Colonic mucosa (tissue), 4 donors: ENCODE results near the gene MS4A10. TPM values are rescaled to one million over a fixed set of nuclear protein-coding genes. Genes with fewer than 3 reads are reported as not detected.

Experiments
- DNase-seq: peaks from one replicate; pipeline ENCODE4 v3.0.0-alpha.2; 2020
- H3K27ac ChIP-seq: fragments of 200-600 bp; one replicate; pipeline ENCODE4 v1.8.0; 2021
- H3K27me3 ChIP-seq: fragments of 200-600 bp; one replicate; pipeline ENCODE4 v1.8.0; 2021
- H3K36me3 ChIP-seq: fragments of 200-600 bp; one replicate; pipeline ENCODE4 v1.8.0; 2021
- H3K4me1 ChIP-seq: fragments of 200-600 bp; one replicate; pipeline ENCODE4 v1.8.0; 2021; ENCODE audit warnings: mild to moderate bottlenecking
- H3K4me3 ChIP-seq: fragments of 200-600 bp; one replicate; pipeline ENCODE4 v1.8.0; 2021
- H3K9ac ChIP-seq, 2 donors: one replicate each; pipeline ENCODE4 v1.7.0; 2013; ENCODE audit warnings: control low read depth in 2 of 2, low read depth in 2 of 2, low read length in 2 of 2
- H3K9me3 ChIP-seq: fragments of 200-600 bp; one replicate; pipeline ENCODE4 v1.8.0; 2021
- intact Hi-C: fragments of 100-400 bp; cut with DNase I; formaldehyde crosslinking; loops from one replicate; pipeline ENCODE4 v1.14.1; 2022
- total RNA-seq, 2 donors: library from RNA; stranded (reverse); fragmentation: NEBNext Ultra II Directional in 1 of 2; extraction: Animal tissue kit (Norgen Biotek cat#: 25700) in 1 of 2; gene quantifications; one replicate each; pipeline ENCODE4 v1.2.1, GENCODE V29; 2021
- TF ChIP-seq, protein P1 (sequence below): fragments of 200-600 bp; IDR thresholded peaks from one replicate; pipeline ENCODE4 v1.8.0; 2022; ENCODE audit warnings: antibody characterized with exemption, mild to moderate bottlenecking
- donor health status: healthy.
- donor health status: DM: no; HTN: no; CAD: no.
- donor health status: DM: no; HTN: no; CAD: no.

MS4A10 gene
- total RNA-seq, 2 donors from 2014 or later = 0.10 to 0.66 TPM

DNA sequence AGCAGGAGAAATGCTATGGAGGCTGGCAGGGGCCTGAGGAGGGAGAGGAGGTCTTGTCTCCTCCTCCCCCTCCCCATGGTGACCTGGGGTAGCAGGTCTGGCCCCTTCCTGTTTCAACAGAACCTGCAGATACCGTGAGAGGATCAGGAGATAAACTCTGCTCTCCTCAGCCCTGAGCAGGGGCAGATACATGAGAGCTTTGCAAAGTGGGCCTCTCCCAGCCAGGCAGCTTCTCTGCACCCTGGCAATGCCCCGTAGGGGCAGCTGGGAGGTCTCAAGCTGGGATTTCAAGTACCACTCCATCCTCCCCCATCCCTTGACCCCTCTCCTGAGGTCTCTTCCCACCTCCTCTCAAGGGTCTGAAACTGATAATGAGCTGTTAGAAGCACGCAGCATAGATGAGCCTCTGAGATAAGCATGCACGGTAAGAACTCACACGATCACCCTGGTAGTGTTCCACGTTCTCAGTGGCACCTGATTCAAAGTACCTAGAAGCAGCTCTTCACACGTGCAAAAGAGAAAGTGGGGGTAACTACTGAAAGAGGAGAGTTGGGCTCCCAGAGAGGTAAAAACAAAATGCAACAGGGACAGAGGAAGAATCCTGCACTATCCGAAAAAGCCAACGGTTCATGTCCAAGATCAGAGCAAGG, 51.9 kb downstream of the MS4A10 start:
- Histone ChIP-seq H3K9me3 (no peaks in the 10 kb centered on the region), H3K27ac (no peak overlapping the region), H3K27me3 (no peaks in the 10 kb centered on the region), H3K9ac (no peak overlapping the region), H3K4me3 (no peak overlapping the region), H3K4me1 (peaks cover 6% of the 10 kb centered on the region), H3K36me3 (no peaks in the 10 kb centered on the region)
- intact Hi-C loops = loop anchor here (10.0 kb wide), 1 partner anchor 348 kb away; no protein-coding TSS in a partner anchor
- DNase-seq = no peak
- TF ChIP-seq, protein P1, sequence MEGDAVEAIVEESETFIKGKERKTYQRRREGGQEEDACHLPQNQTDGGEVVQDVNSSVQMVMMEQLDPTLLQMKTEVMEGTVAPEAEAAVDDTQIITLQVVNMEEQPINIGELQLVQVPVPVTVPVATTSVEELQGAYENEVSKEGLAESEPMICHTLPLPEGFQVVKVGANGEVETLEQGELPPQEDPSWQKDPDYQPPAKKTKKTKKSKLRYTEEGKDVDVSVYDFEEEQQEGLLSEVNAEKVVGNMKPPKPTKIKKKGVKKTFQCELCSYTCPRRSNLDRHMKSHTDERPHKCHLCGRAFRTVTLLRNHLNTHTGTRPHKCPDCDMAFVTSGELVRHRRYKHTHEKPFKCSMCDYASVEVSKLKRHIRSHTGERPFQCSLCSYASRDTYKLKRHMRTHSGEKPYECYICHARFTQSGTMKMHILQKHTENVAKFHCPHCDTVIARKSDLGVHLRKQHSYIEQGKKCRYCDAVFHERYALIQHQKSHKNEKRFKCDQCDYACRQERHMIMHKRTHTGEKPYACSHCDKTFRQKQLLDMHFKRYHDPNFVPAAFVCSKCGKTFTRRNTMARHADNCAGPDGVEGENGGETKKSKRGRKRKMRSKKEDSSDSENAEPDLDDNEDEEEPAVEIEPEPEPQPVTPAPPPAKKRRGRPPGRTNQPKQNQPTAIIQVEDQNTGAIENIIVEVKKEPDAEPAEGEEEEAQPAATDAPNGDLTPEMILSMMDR = no peak

DNA sequence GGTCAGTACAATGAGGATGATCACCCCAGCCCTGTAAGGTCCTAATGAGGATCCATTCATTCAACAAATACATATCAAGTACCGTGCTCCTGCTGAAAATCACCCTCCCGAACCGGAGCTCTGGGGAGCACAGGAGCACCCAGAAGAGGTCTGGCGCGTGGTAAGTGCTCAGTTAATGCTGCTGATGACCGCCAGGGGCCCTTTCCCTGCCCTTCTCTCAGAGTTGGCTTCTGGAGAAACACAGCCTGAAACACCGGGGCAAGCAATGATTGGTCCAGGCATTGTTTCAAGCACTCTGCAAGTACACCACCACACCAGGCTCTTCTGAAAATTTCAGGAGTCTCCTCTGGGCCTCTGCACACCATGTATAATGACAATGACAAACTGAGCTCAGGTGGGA, 53.0 kb downstream of the MS4A10 start:
- no peak overlapping the region for H3K9ac ChIP-seq
- TF ChIP-seq, protein P1 = no peak
- no peaks in the 10 kb centered on the region for H3K27me3 ChIP-seq
- H3K9me3 ChIP-seq = no peaks in the 10 kb centered on the region
- intact Hi-C loops = loop anchor here (10.0 kb wide), 1 partner anchor 347 kb away; no protein-coding TSS in a partner anchor
- no peak overlapping the region for H3K4me3 ChIP-seq
- H3K27ac ChIP-seq = no peak overlapping the region
- peaks cover 6% of the 10 kb centered on the region for H3K4me1 ChIP-seq
- no peak for DNase-seq
- H3K36me3 ChIP-seq = no peaks in the 10 kb centered on the region

DNA sequence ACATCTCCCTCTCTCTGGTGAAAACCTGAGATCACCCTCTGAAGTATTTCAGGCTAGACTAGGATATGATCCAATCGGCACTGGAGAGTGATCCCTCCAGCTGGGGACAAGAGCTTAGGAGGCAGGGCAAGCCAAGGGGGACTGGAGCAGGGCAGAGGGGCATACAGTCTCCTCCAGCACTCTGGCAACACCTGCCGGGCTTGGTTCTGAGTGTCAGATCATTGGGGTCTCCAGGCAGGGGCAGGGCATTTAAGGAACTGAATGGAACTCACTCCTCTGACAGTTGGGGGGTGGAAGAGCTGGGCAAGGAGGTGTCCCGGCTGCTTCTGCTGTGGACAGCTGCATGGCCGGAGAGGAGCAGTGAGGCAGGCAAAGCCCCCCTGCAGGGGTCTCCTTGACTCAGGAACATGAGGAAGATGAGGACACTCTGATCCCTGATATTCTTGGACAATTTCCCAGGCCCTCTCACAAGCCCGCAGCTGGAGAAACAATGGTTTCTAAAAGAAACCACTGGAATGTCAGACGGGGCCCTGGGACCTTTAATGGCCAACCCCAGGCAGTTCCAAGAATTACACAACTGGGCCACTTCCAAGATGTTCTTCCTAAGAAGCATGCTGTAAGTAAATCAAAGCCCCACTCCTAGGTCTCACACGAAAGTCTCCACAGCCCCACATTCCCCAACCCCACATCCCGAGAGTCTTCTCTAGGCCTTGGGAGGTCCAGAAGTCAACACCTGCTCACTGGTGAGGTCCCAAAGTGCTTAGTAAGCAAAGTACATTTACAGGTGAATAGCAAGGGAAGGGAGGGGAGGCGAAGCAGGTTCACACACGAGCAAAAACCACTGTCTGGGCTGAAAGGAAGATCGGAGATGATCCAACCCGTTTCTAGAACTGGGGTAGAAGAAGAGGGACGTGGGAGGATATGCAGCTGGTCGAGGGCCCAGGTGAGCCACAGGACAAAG, 55.6 kb downstream of the MS4A10 start:
- peak overlapping the region; percentile 59 for H3K27ac ChIP-seq
- TF ChIP-seq, protein P1 = no peak
- DNase-seq = no peak
- H3K36me3 ChIP-seq = no peaks in the 10 kb centered on the region
- H3K27me3 ChIP-seq = no peaks in the 10 kb centered on the region
- H3K4me1 ChIP-seq = peaks cover 12% of the 10 kb centered on the region
- H3K9ac ChIP-seq = peak overlapping the region in 1 of 2 donors; percentile 89
- no peaks in the 10 kb centered on the region for H3K9me3 ChIP-seq
- H3K4me3 ChIP-seq = peak overlapping the region; percentile 86
- intact Hi-C loops = no loop called here

DNA sequence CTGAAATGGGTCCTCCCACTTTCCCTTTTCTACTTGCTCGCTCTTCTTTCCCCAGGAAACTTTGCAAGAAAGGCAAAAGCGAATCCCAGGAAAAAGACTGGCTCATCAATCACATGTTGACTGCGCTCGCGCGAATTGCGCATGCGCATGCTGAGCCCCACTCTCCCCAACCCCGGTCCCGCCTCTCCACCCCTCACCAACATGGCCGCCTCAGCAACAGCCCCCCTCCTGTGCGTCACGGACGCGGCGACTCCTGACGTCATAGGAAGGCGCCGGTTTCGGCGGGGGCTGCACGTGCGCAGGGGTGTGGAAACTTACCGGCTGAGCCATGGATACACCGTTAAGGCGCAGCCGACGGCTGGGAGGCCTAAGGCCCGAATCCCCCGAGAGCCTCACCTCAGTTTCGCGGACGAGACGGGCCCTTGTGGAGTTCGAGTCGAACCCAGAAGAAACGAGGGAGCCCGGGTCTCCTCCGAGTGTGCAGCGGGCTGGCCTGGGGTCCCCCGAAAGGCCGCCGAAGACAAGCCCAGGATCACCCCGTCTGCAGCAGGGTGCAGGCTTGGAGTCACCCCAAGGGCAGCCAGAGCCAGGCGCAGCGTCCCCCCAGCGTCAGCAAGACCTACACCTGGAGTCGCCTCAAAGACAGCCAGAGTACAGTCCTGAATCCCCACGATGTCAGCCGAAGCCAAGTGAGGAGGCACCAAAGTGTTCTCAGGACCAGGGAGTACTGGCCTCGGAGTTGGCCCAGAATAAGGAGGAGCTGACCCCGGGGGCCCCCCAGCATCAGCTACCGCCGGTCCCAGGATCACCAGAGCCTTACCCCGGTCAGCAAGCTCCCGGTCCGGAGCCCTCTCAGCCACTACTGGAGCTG, 56.9 kb downstream of the MS4A10 start, which contains the start of gene CCDC86:
Gene CCDC86 (plus strand): TSS at position 317 of the 871 bp plus-strand sequence. CDS start 12 bp downstream, at position 329.
- intact Hi-C loops = no loop called here
- Histone ChIP-seq H3K4me3 (peak within 1 kb of the TSS; percentile 86), H3K4me1 (peaks cover 12% of the 10 kb centered on the region), H3K27ac (peak within 1 kb of the TSS; percentile 59), H3K9ac (peak within 1 kb of the TSS; percentile 89 to 97), H3K27me3 (no peaks in the 10 kb centered on the region), H3K9me3 (no peaks in the 10 kb centered on the region), H3K36me3 (no peaks in the 10 kb centered on the region)
- DNase-seq = peak; percentile 97
- TF ChIP-seq, protein P1 = no peak
